PC-3 (cell line): Measurements from ENCODE around the gene CHAF1B. TPM values are rescaled to one million over a fixed set of nuclear protein-coding genes. Genes with fewer than 3 reads are reported as not detected.

Experiments used
- ATAC-seq: fragments of 200-7000 bp; cut with Tn5 transposase; 2 replicates; pipeline ENCODE4 v1.9.1; 2020; ENCODE audit warnings: mild to moderate bottlenecking, moderate library complexity
- BruUV-seq: library from RNA; stranded (reverse); fragments of 400-500 nt; replicated peaks from 2 replicates; lab custom pipeline; 2021; lab: Mats Ljungman, UMichigan
- CTCF ChIA-PET: fragments of 300-600 bp; sonication (Branson Sonifier 250); formaldehyde crosslinking; loops from one replicate; lab custom pipeline; 2022; ENCODE audit warnings: antibody characterized with exemption; lab: Charles Lee
- POLR2A ChIA-PET: fragments of 300-600 bp; sonication (Branson Sonifier 250); formaldehyde crosslinking; loops from one replicate; lab custom pipeline; 2022; ENCODE audit warnings: antibody characterized with exemption; ENCODE audit not compliant: unreplicated experiment; lab: Charles Lee
- DNase-seq: peaks from one replicate; pipeline ENCODE4 v3.0.0-alpha.2; 2015
- H2AFZ ChIP-seq: fragments of 300-600 bp; sonication (generic); 2 replicates; pipeline ENCODE4 v1.6.0; 2016; ENCODE audit warnings: antibody characterized with exemption, low read length
- H3F3A ChIP-seq: fragments of 300-600 bp; sonication (generic); one replicate; pipeline ENCODE4 v1.6.0; 2017; ENCODE audit warnings: antibody characterized with exemption, low read length, control low read depth, mild to moderate bottlenecking; ENCODE audit not compliant: unreplicated experiment
- H3K27ac ChIP-seq: fragments of 300-600 bp; sonication (generic); 2 replicates; pipeline ENCODE4 v1.5.1; 2016; ENCODE audit warnings: mild to moderate bottlenecking, low read length
- H3K27me3 ChIP-seq: fragments of 300-600 bp; sonication (generic); 2 replicates; pipeline ENCODE4 v1.6.1; 2016; ENCODE audit warnings: low read length, mixed read lengths
- H3K36me3 ChIP-seq: fragments of 300-600 bp; sonication (generic); 2 replicates; pipeline ENCODE4 v1.6.1; 2016; ENCODE audit warnings: low read depth, mixed run types, low read length, mixed read lengths
- H3K4me1 ChIP-seq: fragments of 300-600 bp; sonication (generic); 2 replicates; pipeline ENCODE4 v1.5.1; 2016; ENCODE audit warnings: low read length; ENCODE audit not compliant: insufficient read depth
- H3K4me2 ChIP-seq: fragments of 300-600 bp; sonication (generic); 2 replicates; pipeline ENCODE4 v1.6.0; 2016; ENCODE audit warnings: low read length
- H3K4me3 ChIP-seq: fragments of 300-600 bp; sonication (generic); 2 replicates; pipeline ENCODE4 v1.5.1; 2016; ENCODE audit warnings: mild to moderate bottlenecking, low read length, mixed read lengths
- H3K79me2 ChIP-seq: fragments of 300-600 bp; sonication (generic); 2 replicates; pipeline ENCODE4 v1.6.1; 2017; ENCODE audit warnings: low read length, mixed read lengths
- H3K9ac ChIP-seq: fragments of 300-600 bp; sonication (generic); 2 replicates; pipeline ENCODE4 v1.6.0; 2016; ENCODE audit warnings: mild to moderate bottlenecking, low read length
- H3K9me2 ChIP-seq: fragments of 300-600 bp; sonication (generic); replicated peaks from 2 replicates; pipeline ENCODE4 v1.6.1; 2016; ENCODE audit warnings: mixed run types, low read length, mixed read lengths
- H3K9me3 ChIP-seq: fragments of 300-600 bp; sonication (generic); 2 replicates; pipeline ENCODE4 v1.6.1; 2016; ENCODE audit warnings: low read length, mixed read lengths
- H4K20me1 ChIP-seq: fragments of 300-600 bp; sonication (generic); 2 replicates; pipeline ENCODE4 v1.6.1; 2016; ENCODE audit warnings: low read length, mixed read lengths
- EZH2 ChIP-seq: fragments of 300-600 bp; sonication (generic); IDR thresholded peaks from one replicate; pipeline ENCODE4 v1.6.1; 2017; ENCODE audit warnings: antibody characterized with exemption, mild to moderate bottlenecking, low read length; ENCODE audit not compliant: unreplicated experiment
- EZH2phosphoT487 ChIP-seq: fragments of 300-600 bp; sonication (generic); IDR thresholded peaks from 2 replicates; pipeline ENCODE4 v1.6.1; 2018; ENCODE audit warnings: mild to moderate bottlenecking, antibody characterized with exemption, low read length, borderline replicate concordance
- intact Hi-C: fragments of 100-400 bp; cut with micrococcal nuclease; formaldehyde crosslinking; loops from 2 replicates; pipeline ENCODE4 v1.9.0; 2023
- total RNA-seq: library from RNA; depleted of rRNA; stranded (reverse); fragments of >200 nt; gene quantifications from 2 replicates; pipeline ENCODE4 v1.2.3, GENCODE V29; 2014
- TF ChIP-seq, protein P1 (sequence below): fragments of 300-600 bp; sonication (generic); conservative IDR thresholded peaks from 2 replicates; pipeline ENCODE4 v1.5.1; 2017; ENCODE audit warnings: antibody characterized with exemption, low read depth, mild to moderate bottlenecking, low read length

Gene CHAF1B
- total RNA-seq, 1 experiment from 2014 or later, result 19.0 TPM

DNA sequence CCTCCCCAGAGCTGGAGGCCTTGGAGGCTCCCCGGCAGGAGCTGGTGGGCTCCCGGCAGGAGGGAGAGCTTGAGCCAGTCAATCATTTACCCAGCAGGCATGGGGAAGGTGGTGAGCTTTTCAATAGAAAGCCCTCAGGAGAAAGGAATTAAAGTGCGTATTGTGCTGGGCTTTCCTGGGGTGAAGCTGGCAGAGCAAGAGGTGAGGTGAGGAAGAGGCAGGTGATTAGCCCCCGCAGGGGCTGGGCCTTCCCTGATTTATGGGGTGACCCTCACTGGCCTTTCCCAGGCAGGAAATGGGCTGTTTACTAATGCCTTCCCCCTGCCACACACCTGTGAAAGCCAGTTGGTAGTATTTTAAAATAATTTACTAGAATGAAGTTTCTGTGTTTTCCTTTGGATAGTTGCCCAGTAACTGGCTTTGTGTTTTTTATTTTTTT lies 68.9 kb downstream of the CHAF1B start:
- BruUV-seq, result no TSS peak
- CTCF ChIA-PET, result no interaction called here
- TF ChIP-seq EZH2, result no peak

DNA sequence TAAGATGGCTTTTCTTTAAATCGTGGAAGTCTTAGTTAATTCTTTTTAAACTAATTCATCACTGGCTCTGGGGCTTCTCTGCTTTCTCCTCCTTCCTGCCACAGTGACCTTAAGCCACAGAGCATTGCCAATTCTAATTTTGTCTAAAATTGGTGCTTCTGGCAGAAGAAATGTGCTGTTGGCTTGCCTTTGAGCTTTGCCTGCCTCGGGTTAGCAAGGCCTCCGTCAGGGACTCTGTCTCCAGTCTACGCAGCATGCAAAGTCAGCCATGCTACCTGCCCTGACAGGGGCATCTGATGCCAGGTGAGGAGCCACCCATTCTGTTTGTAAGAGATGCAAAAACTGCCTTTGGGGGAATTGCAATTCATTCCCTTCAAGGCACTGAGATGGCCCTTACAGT lies 69.5 kb downstream of the CHAF1B start:
- DNase-seq (no peak), ATAC-seq (no peak)
- Histone ChIP-seq H3K27me3 (no peaks in the 10 kb centered on the region), H3K79me2 (no peaks in the 10 kb centered on the region), H4K20me1 (no peaks in the 10 kb centered on the region), H3K4me1 (peaks cover 3% of the 10 kb centered on the region; the same call in 1 of the 2 replicates), H3K9me2 (no peaks in the 10 kb centered on the region), H3F3A (no peaks in the 10 kb centered on the region), H3K4me3 (no peak overlapping the region), H2AFZ (no peak overlapping the region), H3K4me2 (no peak overlapping the region), H3K9ac (no peak overlapping the region), H3K36me3 (no peaks in the 10 kb centered on the region), H3K9me3 (no peaks in the 10 kb centered on the region), H3K27ac (no peak overlapping the region)
- intact Hi-C loops, result no loop called here
- POLR2A ChIA-PET, result no interaction called here
- BruUV-seq, result no TSS peak
- TF ChIP-seq, protein P1, sequence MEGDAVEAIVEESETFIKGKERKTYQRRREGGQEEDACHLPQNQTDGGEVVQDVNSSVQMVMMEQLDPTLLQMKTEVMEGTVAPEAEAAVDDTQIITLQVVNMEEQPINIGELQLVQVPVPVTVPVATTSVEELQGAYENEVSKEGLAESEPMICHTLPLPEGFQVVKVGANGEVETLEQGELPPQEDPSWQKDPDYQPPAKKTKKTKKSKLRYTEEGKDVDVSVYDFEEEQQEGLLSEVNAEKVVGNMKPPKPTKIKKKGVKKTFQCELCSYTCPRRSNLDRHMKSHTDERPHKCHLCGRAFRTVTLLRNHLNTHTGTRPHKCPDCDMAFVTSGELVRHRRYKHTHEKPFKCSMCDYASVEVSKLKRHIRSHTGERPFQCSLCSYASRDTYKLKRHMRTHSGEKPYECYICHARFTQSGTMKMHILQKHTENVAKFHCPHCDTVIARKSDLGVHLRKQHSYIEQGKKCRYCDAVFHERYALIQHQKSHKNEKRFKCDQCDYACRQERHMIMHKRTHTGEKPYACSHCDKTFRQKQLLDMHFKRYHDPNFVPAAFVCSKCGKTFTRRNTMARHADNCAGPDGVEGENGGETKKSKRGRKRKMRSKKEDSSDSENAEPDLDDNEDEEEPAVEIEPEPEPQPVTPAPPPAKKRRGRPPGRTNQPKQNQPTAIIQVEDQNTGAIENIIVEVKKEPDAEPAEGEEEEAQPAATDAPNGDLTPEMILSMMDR, result no peak
- TF ChIP-seq EZH2phosphoT487 (no peak), EZH2 (no peak)
- CTCF ChIA-PET, result no interaction called here

More for the DNA sequence above, 68.9 kb downstream of the CHAF1B start:
- Histone ChIP-seq H3K9me3 (no peaks in the 10 kb centered on the region), H3F3A (no peaks in the 10 kb centered on the region), H3K4me2 (no peak overlapping the region), H3K27me3 (no peaks in the 10 kb centered on the region), H3K27ac (no peak overlapping the region), H4K20me1 (no peaks in the 10 kb centered on the region), H3K9me2 (no peaks in the 10 kb centered on the region), H2AFZ (no peak overlapping the region), H3K4me1 (no peaks in the 10 kb centered on the region; the same call in 1 of the 2 replicates), H3K9ac (no peak overlapping the region), H3K79me2 (no peaks in the 10 kb centered on the region), H3K4me3 (no peak overlapping the region), H3K36me3 (no peaks in the 10 kb centered on the region)
- intact Hi-C loops, result no loop called here
- peak; percentile 29 for ATAC-seq
- POLR2A ChIA-PET, result interaction anchor here (0.8 kb wide), 1 partner anchor 24 kb away, joined by 3 read pairs; no protein-coding TSS in a partner anchor
- no peak for DNase-seq

DNA sequence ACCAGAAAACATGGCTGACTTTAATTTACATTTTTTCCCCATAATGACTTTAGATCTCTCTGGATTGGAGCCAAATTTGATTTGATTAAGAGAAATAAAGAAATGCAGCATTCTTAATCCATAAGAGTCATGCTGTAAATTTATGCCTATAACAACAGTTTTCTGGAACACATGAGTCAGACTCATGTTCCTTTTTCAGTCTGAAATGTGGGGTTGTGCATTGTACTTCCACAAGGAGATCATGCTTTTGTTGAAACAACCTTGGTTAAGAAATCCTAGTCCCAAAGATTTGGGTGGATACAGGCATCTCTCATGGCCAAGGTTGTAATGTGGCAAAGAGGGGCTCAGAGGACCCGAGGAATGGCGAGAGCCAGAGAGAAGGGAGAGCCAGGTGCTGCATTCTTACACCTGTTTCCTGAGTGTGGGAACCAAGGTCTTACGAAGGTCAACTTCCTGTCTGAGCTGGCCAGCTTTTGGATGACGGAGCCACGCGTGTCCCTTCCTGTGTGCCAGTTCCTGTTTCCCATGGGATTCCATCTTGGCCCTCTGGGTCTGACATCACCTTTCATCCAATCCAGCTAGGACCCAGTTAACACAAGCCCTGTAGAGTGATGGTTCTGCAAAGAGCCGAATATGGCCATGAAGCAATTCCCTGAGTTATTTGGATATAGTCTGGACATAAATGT lies 71.7 kb downstream of the CHAF1B start:
- H2AFZ ChIP-seq, result no peak overlapping the region
- H3K4me1 ChIP-seq, result peaks cover 13% of the 10 kb centered on the region
- H3K4me3 ChIP-seq, result no peak overlapping the region
- TF ChIP-seq EZH2phosphoT487 (no peak), EZH2 (no peak)
- TF ChIP-seq, protein P1, result no peak
- H3F3A ChIP-seq, result no peaks in the 10 kb centered on the region
- intact Hi-C loops, result no loop called here
- no peak overlapping the region for H3K4me2 ChIP-seq
- H3K9me3 ChIP-seq, result no peaks in the 10 kb centered on the region
- no peak overlapping the region for H3K9ac ChIP-seq
- POLR2A ChIA-PET, result no interaction called here
- H3K79me2 ChIP-seq, result peaks cover 11% of the 10 kb centered on the region; the same call in 1 of the 2 replicates
- no peak overlapping the region for H3K27ac ChIP-seq
- H3K36me3 ChIP-seq, result no peaks in the 10 kb centered on the region
- no peaks in the 10 kb centered on the region for H3K9me2 ChIP-seq
- no peak for DNase-seq
- no TSS peak for BruUV-seq
- H4K20me1 ChIP-seq, result no peaks in the 10 kb centered on the region
- no peak for ATAC-seq
- no peaks in the 10 kb centered on the region for H3K27me3 ChIP-seq
- CTCF ChIA-PET, result no interaction called here
